Renal cortex interstitium (tissue), 11 donors: ENCODE results near the gene STKLD1. TPM values are rescaled to one million over a fixed set of nuclear protein-coding genes. Genes with fewer than 3 reads are reported as not detected.
"Not testable (repeated sequence)": the region's sequence is repeated elsewhere in the genome, so short reads cannot be mapped to it uniquely, and the experiment has no call there.

Experiments
- DNase-seq, 11 donors: peaks; one replicate each; pipeline ENCODE4 v3.0.0-alpha.2; 2013; ENCODE audit warnings: low read depth in 9 of 11, low spot score in 4 of 11; ENCODE audit errors: extremely low read depth in 1 of 11
- polyA plus RNA-seq, 3 donors: library from polyadenylated mRNA; unstranded; fragments of 120-200 nt; gene quantifications; one replicate each; pipeline ENCODE4 v1.2.1, GENCODE V29; 2013; ENCODE audit not compliant: insufficient read length in 3 of 3

STKLD1 gene
- polyA plus RNA-seq, 3 donors = 4.3 to 5.4 (median 4.4) TPM

DNA sequence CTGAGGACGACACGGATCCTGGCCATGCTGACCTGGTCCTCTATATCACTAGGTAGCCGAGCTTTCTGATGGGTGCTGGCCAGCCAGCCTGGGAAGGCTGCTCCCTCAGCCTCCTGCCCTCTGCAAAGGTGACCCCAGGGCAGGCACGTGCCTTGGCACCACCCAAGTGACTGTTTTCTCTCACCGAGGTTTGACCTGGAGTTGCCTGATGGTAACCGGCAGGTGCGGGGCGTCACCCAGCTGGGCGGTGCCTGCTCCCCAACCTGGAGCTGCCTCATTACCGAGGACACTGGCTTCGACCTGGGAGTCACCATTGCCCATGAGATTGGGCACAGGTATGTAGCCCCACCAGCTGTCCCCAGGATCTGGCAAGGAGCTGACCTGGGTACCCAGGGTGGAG, 49.8 kb downstream of the STKLD1 start:
- DNase-seq = no peak

DNA sequence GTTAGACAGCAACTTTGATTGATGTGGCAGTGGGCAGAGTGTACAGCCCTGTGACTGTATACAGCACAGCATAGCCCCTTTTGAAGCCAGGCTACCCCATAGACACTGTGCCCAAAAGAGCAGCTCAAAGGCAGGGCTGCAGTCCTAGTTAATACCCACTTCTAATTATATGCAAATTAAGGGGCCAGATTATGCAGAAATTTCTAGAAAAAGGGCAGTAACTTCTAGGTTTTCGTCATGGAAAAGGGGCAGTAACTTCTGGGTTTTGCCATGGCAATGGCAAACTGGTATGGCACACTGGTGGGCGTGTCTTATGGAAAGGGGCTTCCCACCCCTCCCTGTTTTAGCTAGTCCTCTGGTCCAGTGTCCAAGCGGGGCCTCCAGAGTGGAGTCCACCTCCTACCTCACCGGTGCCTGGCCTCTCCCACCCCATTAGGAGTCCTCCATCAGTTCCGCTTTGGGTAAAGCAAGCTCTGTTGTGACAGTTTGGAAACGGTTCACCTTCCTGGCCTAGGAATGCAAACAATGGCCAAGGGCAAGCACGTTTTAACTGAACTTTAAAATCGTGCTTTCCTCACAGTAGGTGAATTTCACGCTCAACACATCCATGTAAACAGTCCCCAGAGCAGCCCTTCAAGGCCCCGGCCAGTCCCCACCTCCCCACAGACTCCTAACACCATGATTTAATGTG, 51.6 kb downstream of the STKLD1 start:
- DNase-seq = no peak

DNA sequence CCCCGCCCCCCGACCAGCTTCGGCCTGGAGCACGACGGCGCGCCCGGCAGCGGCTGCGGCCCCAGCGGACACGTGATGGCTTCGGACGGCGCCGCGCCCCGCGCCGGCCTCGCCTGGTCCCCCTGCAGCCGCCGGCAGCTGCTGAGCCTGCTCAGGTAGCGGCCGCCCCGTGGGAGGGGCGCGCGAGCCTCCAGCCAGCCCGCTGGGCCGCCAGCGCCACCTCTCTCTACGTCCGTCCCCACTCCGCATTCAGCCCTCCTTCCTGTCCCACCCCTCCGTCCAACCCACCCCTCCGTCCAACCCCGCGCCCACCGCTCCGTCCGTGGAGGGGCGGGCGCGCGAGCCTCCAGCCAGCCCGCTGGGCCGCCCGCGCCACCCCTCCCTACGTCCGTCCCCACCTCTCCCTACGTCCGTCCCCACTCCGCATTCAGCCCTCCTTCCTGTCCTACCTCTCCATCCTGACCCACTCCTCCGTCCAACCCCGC, 52.5 kb downstream of the STKLD1 start:
- peak in 5 of 11 donors; percentile 32 to 57 (median 41) for DNase-seq

DNA sequence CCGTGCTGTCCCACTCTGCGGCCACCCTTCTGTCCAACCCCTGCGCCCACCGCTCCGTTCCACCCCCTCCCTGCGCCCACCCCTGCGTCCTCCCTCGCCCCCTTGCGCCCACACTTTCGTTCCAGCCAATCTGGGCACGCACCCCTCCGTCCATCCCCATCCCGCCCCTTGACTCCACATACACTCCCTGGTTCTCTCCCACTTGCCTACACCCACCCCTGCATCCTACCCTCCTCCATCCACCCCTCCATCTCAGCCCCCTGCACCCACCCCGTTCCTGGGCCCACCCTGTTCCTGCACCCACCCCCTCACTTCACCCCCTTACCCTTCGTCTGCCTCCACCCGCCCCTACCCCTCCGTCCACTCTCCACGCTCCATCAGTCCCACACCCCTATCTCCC, 53.0 kb downstream of the STKLD1 start:
- DNase-seq = no peak

DNA sequence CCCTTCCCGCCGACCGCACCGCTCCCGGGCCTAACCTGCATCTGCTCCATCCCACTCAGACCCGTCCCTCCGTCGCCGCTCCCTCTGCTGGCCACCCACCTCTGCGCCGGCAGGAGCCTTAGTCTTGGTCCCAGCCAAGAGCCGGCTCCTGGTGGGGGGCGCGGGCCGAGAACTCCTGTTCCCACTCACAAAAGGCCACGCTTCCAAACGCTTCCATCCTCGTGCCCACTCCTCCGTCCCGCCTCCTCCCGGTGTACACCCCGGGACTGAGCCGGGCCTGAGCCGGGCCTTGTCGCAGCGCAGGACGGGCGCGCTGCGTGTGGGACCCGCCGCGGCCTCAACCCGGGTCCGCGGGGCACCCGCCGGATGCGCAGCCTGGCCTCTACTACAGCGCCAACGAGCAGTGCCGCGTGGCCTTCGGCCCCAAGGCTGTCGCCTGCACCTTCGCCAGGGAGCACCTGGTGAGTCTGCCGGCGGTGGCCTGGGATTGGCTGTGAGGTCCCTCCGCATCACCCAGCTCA, 53.5 kb downstream of the STKLD1 start:
- DNase-seq = peak in 2 of 11 donors; percentile 35 to 40

DNA sequence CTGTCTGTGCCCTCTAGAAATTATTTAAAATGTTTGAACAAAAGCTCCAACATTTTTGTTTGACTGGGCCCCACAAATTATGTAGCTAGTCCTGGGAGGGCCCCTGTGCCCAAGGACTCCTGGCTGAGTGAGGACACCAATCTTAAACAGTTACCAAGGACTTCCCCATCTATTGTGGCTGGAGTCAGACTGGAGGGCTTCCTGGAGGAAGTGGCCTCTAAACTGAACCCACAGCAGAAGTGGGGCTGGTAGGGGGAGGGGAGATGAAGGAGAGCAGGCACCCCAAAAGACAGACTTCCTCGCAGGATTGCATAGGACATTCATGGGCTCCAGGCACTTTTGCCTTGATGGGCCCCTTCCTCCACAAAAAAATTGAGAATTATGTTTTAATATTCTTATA, 54.1 kb downstream of the STKLD1 start:
- no peak for DNase-seq

DNA sequence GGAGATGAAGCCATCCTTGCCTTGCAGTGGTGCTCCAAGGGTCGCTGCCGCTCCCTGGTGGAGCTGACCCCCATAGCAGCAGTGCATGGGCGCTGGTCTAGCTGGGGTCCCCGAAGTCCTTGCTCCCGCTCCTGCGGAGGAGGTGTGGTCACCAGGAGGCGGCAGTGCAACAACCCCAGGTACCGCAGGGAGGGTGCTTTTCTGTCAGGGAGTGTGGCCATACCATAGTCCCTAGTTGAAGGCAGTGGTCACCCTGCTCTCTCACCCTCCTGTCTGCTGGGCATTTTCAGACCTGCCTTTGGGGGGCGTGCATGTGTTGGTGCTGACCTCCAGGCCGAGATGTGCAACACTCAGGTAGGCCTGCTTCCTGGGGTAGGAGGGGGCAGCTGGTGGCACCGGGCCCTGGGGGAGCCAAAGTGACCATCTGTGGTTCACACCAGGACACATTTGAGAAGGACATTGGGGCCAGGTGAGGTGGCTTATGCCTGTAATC, 57.2 kb downstream of the STKLD1 start:
- no peak for DNase-seq

DNA sequence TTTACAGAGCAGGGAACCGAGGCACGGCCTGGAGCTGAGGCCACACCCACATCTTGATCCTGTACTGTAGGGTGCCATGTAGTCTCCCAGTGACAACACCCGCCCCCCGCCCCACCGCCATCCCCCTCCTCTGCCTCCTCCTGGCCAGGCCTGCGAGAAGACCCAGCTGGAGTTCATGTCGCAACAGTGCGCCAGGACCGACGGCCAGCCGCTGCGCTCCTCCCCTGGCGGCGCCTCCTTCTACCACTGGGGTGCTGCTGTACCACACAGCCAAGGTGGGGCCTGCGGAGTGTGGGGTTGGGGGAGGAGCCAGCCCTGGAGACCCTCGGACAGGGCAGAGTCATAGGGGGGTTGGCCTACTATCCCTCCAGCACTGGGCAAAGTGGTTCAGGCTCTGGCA, 60.5 kb downstream of the STKLD1 start:
- DNase-seq = no peak

DNA sequence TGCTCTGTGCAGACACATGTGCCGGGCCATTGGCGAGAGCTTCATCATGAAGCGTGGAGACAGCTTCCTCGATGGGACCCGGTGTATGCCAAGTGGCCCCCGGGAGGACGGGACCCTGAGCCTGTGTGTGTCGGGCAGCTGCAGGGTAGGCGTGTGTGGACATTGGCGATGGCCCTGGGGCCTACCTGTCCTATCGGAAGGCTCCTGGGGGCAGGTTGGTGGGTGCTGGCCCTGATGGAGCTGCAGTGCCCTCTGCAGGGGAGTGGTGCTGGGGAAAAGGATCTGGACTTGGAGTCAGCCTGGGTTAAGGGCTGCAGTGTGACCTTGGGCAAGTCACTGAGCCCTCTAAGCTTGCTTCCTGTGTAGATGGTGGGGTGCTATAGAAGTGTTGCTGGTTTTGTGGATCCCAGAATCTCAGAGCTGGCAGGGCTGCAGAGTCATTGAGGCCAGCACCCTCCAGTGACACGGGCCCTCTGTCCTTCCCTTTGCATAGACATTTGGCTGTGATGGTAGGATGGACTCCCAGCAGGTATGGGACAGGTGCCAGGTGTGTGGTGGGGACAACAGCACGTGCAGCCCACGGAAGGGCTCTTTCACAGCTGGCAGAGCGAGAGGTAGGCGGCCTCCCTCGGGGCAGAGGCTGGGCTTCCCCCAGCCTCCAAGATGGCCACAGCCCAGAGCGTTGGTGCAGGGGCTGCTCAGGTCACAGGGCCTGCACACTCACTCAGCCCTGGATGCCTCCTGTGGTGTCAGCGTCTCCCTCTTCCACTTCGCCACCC, 61.8 kb downstream of the STKLD1 start:
- DNase-seq = no peak

DNA sequence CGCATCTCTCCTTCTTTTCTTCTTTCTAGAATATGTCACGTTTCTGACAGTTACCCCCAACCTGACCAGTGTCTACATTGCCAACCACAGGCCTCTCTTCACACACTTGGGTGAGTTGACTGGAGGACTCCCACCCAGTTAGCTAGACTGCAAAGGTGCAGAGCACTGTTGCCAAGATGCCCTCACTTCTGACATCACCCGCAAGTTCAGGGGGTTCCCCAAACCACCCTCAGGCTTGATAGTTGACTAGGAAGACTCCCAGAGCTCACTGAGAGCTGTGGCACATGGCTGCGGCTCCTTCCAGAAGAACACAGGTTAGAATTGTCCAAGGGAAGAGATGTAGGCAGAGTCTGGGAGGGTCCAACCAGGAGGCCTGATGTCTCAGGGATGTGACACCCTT, 63.2 kb downstream of the STKLD1 start:
- no peak for DNase-seq

DNA sequence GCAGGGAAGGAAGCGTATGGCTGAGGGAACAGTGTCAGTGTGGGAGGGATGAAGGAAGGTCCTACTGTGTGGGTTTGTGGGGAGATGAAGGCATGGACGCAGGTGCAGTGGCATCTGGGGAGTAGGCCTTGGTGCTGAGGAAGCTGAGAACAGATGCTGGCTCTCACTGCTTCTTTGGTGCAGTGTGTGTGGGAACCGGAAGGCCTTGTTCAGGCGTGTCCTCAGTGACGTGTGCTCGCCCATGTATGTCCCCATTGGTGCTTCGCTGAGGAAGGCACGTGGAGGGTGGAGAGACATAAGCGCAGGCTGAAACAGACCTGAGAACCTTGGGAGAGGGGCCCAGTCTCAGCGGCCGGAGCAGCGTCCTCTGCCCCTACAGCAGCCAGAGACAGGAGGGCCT, 64.7 kb downstream of the STKLD1 start:
- no peak for DNase-seq

DNA sequence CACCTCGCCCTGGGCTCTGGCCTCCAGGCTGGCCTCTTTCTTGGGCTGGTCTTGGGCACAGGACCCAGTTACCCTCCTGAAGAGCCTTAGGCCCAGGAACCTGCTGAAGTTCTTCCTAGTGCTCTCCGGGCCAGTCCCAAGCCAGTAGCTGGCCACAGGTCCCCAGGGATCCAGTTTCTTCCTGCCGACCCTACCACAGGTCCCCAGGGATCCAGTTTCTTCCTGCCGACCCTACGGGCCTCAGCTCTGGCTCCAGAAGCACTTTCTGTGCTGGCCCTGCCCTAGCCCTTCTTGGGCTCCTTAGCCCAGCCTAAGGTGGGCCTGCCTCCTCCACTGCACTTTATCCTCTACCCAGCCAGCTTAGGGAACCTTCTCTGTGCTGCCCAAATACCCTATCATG, 65.4 kb downstream of the STKLD1 start:
- no peak for DNase-seq

DNA sequence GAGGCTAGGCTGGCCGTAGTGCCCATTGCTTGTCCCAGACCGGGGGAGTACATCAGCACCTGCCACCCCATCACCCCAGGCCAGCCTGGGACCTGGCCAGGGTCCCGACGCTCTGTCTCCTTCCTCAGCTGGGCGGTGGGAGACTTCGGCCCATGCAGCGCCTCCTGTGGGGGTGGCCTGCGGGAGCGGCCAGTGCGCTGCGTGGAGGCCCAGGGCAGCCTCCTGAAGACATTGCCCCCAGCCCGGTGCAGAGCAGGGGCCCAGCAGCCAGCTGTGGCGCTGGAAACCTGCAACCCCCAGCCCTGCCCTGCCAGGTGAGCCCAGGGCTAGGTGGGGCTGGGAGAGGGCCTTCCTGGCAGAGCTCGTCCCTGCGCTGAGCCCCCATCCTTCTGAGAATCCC, 67.1 kb downstream of the STKLD1 start:
- DNase-seq = no peak

DNA sequence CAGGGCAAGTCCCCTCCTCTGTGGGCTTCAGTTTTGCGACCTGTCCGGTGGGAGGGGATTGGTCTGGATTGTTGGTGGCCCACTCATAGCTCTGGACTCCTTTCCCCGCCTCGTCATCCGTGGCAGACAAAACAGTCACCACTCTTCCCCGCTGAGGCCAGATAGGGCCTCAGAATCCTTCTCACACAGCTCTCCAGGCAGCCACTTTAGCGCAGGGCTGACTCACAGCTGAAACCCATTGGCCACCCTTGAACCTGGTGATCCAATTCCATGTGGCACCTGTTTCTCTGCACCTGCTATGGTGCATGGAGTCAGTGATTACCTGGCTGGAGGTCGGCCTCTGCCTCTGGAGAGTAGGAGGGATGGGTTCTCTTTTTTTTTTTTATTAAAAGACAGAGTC, 67.8 kb downstream of the STKLD1 start:
- DNase-seq = no peak

DNA sequence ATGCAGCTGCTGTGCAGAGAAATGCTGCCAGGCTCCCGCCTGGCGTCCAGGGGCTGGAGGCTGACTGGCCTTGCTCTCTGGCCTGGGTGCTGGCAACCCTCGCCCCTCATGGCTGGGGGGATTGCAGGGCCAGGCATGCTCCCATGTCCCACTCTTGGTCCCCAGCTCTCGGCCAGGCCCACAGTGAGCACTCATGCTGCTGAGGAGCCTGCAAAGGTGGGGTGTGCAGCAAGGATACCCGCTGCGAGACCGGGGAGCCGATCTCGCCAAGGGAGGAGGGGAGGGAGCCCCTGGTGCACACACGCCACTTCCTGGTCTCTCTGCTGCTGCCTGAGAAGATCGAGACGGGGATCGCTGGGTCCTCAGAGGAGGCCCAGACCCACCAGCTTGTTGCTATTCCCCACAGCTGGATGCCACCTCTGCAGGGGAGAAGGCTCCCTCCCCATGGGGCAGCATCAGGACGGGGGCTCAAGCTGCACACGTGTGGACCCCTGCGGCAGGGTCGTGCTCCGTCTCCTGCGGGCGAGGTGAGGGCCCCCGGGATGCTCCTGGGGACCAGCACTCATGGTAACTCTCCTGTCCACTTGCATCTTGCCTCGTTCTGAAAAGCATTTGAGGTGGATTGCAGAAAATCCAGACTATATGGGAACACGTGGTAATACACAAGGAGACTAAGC, 69.3 kb downstream of the STKLD1 start:
- DNase-seq = no peak

DNA sequence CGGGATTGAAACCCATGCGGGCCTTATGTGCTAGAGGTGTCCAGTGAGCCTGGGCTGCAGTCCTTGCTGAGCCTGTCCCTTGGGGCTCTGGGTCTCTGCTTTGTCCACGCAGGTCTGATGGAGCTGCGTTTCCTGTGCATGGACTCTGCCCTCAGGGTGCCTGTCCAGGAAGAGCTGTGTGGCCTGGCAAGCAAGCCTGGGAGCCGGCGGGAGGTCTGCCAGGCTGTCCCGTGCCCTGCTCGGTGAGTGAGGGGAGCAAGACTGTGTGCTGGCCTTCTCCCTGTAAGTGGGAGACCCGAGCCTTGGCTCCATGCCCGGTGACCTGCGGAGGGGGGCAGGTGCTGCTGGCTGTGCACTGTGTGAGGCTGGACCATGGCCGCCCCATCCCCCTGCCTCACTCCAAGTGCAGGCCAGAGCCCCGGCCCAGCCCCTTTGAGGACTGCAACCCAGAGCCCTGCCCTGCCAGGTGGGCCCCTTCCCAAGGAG, 72.4 kb downstream of the STKLD1 start:
- no peak for DNase-seq

DNA sequence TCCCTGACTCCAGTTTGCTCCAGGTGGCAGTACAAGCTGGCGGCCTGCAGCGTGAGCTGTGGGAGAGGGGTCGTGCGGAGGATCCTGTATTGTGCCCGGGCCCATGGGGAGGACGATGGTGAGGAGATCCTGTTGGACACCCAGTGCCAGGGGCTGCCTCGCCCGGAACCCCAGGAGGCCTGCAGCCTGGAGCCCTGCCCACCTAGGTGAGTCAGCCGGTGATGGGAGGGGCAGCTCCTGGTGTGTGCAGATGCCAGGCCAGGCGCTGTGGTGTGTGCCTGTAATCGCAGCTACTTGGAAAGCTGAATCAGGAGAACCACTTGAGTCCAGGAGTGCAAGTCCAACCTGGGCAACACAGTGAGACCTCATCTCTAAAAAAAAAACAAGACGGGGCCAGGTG, 73.6 kb downstream of the STKLD1 start:
- no peak for DNase-seq

DNA sequence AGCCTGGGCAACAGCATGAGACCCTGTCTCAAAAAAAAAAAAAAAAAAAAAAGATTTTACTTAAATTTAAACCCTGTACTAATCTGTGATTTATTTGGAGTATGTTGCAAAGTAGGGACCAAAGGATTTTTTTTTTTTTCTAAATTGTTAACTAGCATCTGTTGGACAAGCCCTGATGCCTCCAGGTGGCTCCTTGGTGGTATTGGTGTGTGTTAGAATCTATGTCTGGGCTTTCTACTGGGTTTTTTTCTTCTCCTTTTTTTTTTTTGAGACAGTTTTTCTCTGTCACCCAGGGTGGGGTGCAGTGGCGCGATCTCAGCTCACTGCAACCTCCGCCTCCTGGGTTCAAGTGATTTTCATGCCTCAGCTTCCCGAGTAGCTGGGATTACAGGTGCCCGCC, 75.7 kb downstream of the STKLD1 start:
- DNase-seq = not testable (repeated sequence)

DNA sequence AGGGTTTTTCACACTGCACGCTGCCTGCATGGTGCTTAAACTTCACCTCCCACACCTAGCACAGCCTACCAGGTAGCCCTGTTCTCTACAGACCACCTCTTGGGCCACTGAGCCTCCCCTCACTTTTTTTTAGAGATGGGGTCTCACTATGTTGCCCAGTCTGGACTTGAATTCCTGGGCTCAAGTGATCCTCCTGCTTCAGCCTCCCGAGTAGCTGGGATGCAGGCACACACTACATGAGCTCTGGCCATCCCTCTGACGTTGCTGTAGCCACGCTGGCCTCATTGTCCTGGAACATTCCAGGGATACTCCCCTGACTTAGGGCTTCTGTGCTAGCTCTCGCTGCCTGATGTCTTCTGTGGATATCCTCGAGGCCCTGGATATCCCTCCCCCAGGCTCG, 76.4 kb downstream of the STKLD1 start:
- no peak for DNase-seq

DNA sequence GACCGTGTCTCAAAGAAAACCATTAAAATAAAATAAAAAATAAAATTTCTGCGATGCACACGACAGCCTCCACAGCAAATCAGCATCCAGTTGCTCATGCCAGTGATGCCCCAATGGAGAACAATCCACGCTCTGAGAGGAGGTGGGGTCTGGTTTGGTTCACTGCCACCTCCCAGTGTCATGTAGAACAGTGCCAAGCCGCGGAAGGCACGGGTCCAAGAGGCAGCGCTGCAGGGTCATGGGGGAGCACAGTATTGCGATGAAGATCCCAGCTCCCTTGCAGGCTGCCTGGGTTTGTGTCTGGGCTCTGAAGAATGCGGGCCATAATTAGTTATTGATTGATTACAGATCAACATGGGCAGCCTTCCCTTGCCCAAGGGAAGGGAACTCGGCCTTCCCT, 77.5 kb downstream of the STKLD1 start:
- no peak for DNase-seq
